B cell (primary cell): ENCODE data around the gene INTS15. TPM values are rescaled to one million over a fixed set of nuclear protein-coding genes. Genes with fewer than 3 reads are reported as not detected.

ENCODE experiments used
- ATAC-seq: fragments of 200-7000 bp; cut with Tn5 transposase; one replicate; pipeline ENCODE4 v1.10.0; 2021; ENCODE audit warnings: low read depth, mild to moderate bottlenecking, moderate number of reproducible peaks, moderate library complexity
- CTCF ChIA-PET: fragments of 350-600 bp; sonication (Branson Sonifier 250); formaldehyde crosslinking; loops from one replicate; lab custom pipeline; 2021; ENCODE audit warnings: antibody characterized with exemption, inconsistent platforms; lab: Charles Lee
- POLR2A ChIA-PET: fragments of 350-600 bp; sonication (Branson Sonifier 250); formaldehyde crosslinking; loops from one replicate; lab custom pipeline; 2021; ENCODE audit warnings: antibody characterized with exemption; lab: Charles Lee
- DNase-seq: peaks from one replicate; pipeline ENCODE4 v3.0.0; 2013
- H2AFZ ChIP-seq: 2 replicates; pipeline ENCODE4 v1.6.1; 2012; ENCODE audit warnings: mild to moderate bottlenecking, low read depth, low read length; ENCODE audit not compliant: insufficient read depth, poor library complexity, severe bottlenecking
- H3K27ac ChIP-seq, 2 donors: 1 replicate in 1 of 2; 2 replicates in 1 of 2; pipeline ENCODE4 v1.5.1; 2012 to 2013; ENCODE audit warnings: low read length in 2 of 2, mild to moderate bottlenecking in 2 of 2, moderate library complexity in 1 of 2
- H3K27me3 ChIP-seq, 4 experiments: fragments of 200-600 bp in 1 of 4; sonication (generic) in 1 of 4; replicated peaks in 1 of 4; 1 replicate in 2 of 4; 2 replicates in 2 of 4; pipeline versions ENCODE4 v1.6.1 to v1.7.0; 2013 to 2016; ENCODE audit warnings: low read length in 3 of 4, mild to moderate bottlenecking in 2 of 4, mixed read lengths in 1 of 4, moderate library complexity in 1 of 4; ENCODE audit not compliant: insufficient read depth in 4 of 4, control insufficient read depth in 3 of 4; ENCODE audit errors: control extremely low read depth in 1 of 4
- H3K36me3 ChIP-seq, 2 experiments: replicated peaks in 1 of 2; 1 replicate in 1 of 2; 2 replicates in 1 of 2; pipeline versions ENCODE4 v1.6.1 to v1.7.1; 2013; ENCODE audit warnings: low read length in 1 of 2; ENCODE audit not compliant: insufficient read depth in 2 of 2, control insufficient read depth in 1 of 2; ENCODE audit errors: control extremely low read depth in 1 of 2, extremely low read depth in 1 of 2
- H3K4me1 ChIP-seq, 2 donors: fragments of 200-600 bp in 1 of 2; sonication (generic) in 1 of 2; 1 replicate in 1 of 2; 2 replicates in 1 of 2; pipeline versions ENCODE4 v1.5.1 to v1.6.1; 2013 to 2017; ENCODE audit warnings: low read length in 2 of 2; ENCODE audit not compliant: control insufficient read depth in 2 of 2, insufficient read depth in 2 of 2
- H3K4me2 ChIP-seq: replicated peaks from 2 replicates; pipeline ENCODE3; 2012; ENCODE audit warnings: mild to moderate bottlenecking, low read depth, low read length; ENCODE audit not compliant: poor library complexity, severe bottlenecking
- H3K4me3 ChIP-seq, 5 experiments: fragments of 200-600 bp in 1 of 5; sonication (generic) in 1 of 5; 1 replicate in 3 of 5; 2 replicates in 2 of 5; pipeline versions ENCODE4 v1.5.1 to v1.7.0; 2011 to 2016; ENCODE audit warnings: low read length in 4 of 5, mild to moderate bottlenecking in 4 of 5, low read depth in 2 of 5, control low read depth in 1 of 5, moderate library complexity in 1 of 5; ENCODE audit not compliant: insufficient read depth in 1 of 5; ENCODE audit errors: control extremely low read depth in 1 of 5, extremely low read depth in 1 of 5
- H3K79me2 ChIP-seq: fragments of 200-600 bp; sonication (generic); one replicate; pipeline ENCODE4 v1.6.0; 2016; ENCODE audit warnings: low read length; ENCODE audit not compliant: control insufficient read depth, insufficient read depth
- H3K9ac ChIP-seq: fragments of 200-600 bp; sonication (generic); 2 replicates; pipeline ENCODE4 v1.6.1; 2017; ENCODE audit warnings: mild to moderate bottlenecking, low read length, moderate library complexity
- H3K9me3 ChIP-seq, 3 donors: one replicate each; pipeline versions ENCODE4 v1.6.1 to v1.7.1; 2013; ENCODE audit warnings: low read length in 2 of 3; ENCODE audit not compliant: control insufficient read depth in 2 of 3, insufficient read depth in 1 of 3; ENCODE audit errors: control extremely low read depth in 1 of 3
- H4K20me1 ChIP-seq: 2 replicates; pipeline ENCODE4 v1.6.0; 2012; ENCODE audit warnings: mild to moderate bottlenecking, low read length; ENCODE audit not compliant: insufficient read depth, control insufficient read depth, poor library complexity, severe bottlenecking
- H3K27ac Mint-ChIP-seq: one replicate; pipeline ENCODE4 v1.8.0; 2021; ENCODE audit warnings: mixed read lengths
- H3K27me3 Mint-ChIP-seq: one replicate; pipeline ENCODE4 v1.8.0; 2021; ENCODE audit warnings: mixed read lengths
- H3K4me1 Mint-ChIP-seq: one replicate; pipeline ENCODE4 v1.8.0; 2021; ENCODE audit warnings: mixed read lengths
- H3K4me3 Mint-ChIP-seq: one replicate; pipeline ENCODE4 v1.8.0; 2021; ENCODE audit warnings: mixed read lengths
- H3K9me3 Mint-ChIP-seq: one replicate; pipeline ENCODE4 v1.8.0; 2022; ENCODE audit warnings: mixed read lengths; ENCODE audit not compliant: insufficient read depth
- EZH2 ChIP-seq: IDR thresholded peaks from 2 replicates; pipeline ENCODE4 v1.6.1; 2012; ENCODE audit warnings: borderline replicate concordance, low read depth, mild to moderate bottlenecking, moderate library complexity, low read length; ENCODE audit not compliant: insufficient read depth, poor library complexity, severe bottlenecking
- WGBS: methylation state at CpG from one replicate; pipeline ENCODE4 v1.1.5; 2013; ENCODE audit warnings: missing lambda C conversion rate; ENCODE audit not compliant: insufficient coverage; 5-methylcytosine and 5-hydroxymethylcytosine counted together
- intact Hi-C: fragments of 100-400 bp; cut with micrococcal nuclease; formaldehyde crosslinking; loops from one replicate; pipeline ENCODE4 v1.10.0; 2022
- polyA plus RNA-seq: library from polyadenylated mRNA; depleted of rRNA; stranded (reverse); fragments of >200 nt; gene quantifications from 2 replicates; pipeline ENCODE4 v1.2.3, GENCODE V29; 2012
- total RNA-seq, 2 donors: library from RNA; stranded (reverse); fragments of 120-200 nt in 1 of 2; gene quantifications; 1 replicate in 1 of 2; 2 replicates in 1 of 2; pipeline versions ENCODE4 v1.2.3 to v1.2.4, GENCODE V29; 2013 to 2022
- TF ChIP-seq, protein P1 (sequence below): fragments of 200-600 bp; IDR thresholded peaks from one replicate; pipeline ENCODE4 v1.8.0; 2022; ENCODE audit warnings: antibody characterized with exemption, mild to moderate bottlenecking

The INTS15 gene
- total and polyA plus RNA-seq, 2 donors (not counting 1 experiment from before 2014, with no cell fraction given), result 57.1 to 63.2 TPM

DNA sequence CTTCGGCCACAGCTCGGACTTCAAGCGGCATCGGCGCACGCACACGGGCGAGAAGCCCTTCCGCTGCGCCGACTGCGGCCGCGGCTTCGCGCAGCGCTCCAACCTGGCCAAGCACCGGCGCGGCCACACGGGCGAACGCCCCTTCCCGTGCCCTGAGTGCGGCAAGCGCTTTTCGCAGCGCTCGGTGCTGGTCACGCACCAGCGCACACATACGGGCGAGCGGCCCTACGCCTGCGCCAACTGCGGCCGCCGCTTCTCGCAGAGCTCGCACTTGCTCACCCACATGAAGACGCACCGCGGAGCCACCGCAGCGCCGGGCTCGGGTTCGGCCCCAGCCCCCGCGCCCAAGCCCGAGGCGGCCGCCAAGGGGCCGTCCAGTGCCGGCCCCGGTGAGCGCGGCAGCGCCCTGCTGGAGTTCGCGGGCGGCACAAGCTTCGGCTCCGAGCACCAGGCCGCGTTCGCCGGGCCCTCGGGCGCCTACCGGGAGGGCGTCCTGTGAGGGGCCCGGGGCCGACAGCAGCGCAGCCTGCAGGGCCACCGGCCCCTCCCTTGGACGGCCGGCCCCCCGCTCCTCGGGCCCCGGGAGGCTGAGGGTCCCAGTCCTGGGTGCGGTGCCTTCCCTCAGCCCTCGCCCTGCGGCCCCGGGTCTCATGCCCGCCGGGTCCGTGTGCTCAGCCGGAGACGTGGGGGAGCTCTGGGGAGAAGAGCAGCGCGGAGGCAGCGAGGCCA lies 64.5 kb downstream of the INTS15 start:
- no peaks in the 10 kb centered on the region for H3K27me3 Mint-ChIP-seq
- Histone ChIP-seq H4K20me1 (peaks cover 21% of the 10 kb centered on the region), H3K27ac (no peak overlapping the region), H3K27me3 (no peaks in the 10 kb centered on the region), H3K9me3 (peaks cover 0 to 24% (median 0%) of the 10 kb centered on the region in 3 donors), H3K4me3 (no peak overlapping the region), H3K4me1 (no peaks in the 10 kb centered on the region), H3K36me3 (peaks cover 0 to 31% of the 10 kb centered on the region in 2 experiments), H3K4me2 (no peak overlapping the region), H3K79me2 (peaks cover 15% of the 10 kb centered on the region), H3K9ac (no peak overlapping the region), H2AFZ (no peak overlapping the region)
- WGBS, result 99% methylated on average over 93 of the region's 94 CpGs
- POLR2A ChIA-PET, result no interaction called here
- intact Hi-C loops, result no loop called here
- no peaks in the 10 kb centered on the region for H3K4me1 Mint-ChIP-seq
- H3K27ac Mint-ChIP-seq, result no peak overlapping the region
- H3K4me3 Mint-ChIP-seq, result no peak overlapping the region
- CTCF ChIA-PET, result no interaction called here
- no peak for ATAC-seq
- no peak for TF ChIP-seq EZH2
- TF ChIP-seq, protein P1, sequence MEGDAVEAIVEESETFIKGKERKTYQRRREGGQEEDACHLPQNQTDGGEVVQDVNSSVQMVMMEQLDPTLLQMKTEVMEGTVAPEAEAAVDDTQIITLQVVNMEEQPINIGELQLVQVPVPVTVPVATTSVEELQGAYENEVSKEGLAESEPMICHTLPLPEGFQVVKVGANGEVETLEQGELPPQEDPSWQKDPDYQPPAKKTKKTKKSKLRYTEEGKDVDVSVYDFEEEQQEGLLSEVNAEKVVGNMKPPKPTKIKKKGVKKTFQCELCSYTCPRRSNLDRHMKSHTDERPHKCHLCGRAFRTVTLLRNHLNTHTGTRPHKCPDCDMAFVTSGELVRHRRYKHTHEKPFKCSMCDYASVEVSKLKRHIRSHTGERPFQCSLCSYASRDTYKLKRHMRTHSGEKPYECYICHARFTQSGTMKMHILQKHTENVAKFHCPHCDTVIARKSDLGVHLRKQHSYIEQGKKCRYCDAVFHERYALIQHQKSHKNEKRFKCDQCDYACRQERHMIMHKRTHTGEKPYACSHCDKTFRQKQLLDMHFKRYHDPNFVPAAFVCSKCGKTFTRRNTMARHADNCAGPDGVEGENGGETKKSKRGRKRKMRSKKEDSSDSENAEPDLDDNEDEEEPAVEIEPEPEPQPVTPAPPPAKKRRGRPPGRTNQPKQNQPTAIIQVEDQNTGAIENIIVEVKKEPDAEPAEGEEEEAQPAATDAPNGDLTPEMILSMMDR, result no peak
- H3K9me3 Mint-ChIP-seq, result no peaks in the 10 kb centered on the region
- DNase-seq, result peak; percentile 6

GRCh38 chr7:6654842-6655610 lies 65.2 kb downstream of the INTS15 start:
- Histone ChIP-seq H3K27ac (no peak overlapping the region), H3K36me3 (peaks cover 0 to 23% of the 10 kb centered on the region in 2 experiments), H3K4me3 (no peak overlapping the region), H4K20me1 (peaks cover 13% of the 10 kb centered on the region), H3K9me3 (peaks cover 0 to 24% (median 0%) of the 10 kb centered on the region in 3 donors), H3K4me1 (no peaks in the 10 kb centered on the region), H3K27me3 (no peaks in the 10 kb centered on the region), H3K9ac (no peak overlapping the region), H2AFZ (no peak overlapping the region), H3K4me2 (no peak overlapping the region), H3K79me2 (peaks cover 15% of the 10 kb centered on the region)
- WGBS, result 98% methylated on average over 41 of the region's 48 CpGs
- POLR2A ChIA-PET, result no interaction called here
- TF ChIP-seq, protein P1, result no peak
- no peak for TF ChIP-seq EZH2
- DNase-seq (peak; percentile 6), ATAC-seq (no peak)
- H3K9me3 Mint-ChIP-seq, result no peaks in the 10 kb centered on the region
- H3K27me3 Mint-ChIP-seq, result no peaks in the 10 kb centered on the region
- CTCF ChIA-PET, result no interaction called here
- no peak overlapping the region for H3K27ac Mint-ChIP-seq
- H3K4me1 Mint-ChIP-seq, result no peaks in the 10 kb centered on the region
- intact Hi-C loops, result no loop called here
- no peak overlapping the region for H3K4me3 Mint-ChIP-seq
